ENCODE data around the gene CADM1. TPM values are rescaled to one million over a fixed set of nuclear protein-coding genes. Genes with fewer than 3 reads are reported as not detected.

CADM1 gene
- total RNA-seq, 1 donor = 0.45 TPM

DNA sequence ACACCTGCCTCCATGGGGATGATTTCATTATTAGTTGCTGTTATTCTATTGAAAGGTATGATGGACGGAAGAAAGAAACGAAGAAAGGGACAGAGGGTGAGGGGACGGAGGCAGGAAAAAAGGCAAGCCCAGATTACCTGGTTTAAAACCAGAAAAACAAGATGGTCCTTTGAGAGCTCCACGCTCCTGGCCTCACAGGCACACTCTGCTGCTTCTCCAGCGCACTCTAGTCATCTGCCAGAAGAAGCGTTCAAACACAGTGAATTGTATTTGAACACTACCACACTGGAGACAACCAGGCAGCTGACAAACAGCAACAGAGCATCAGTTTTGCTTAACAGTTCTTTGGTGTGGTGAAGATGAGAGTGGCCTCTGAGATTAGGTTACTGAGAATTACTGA is 216.9 kb downstream of the CADM1 start:
- no peak overlapping the region for H3K4me3 ChIP-seq (ENCODE audit: low read depth, low read length)
- DNase-seq (ENCODE audit: low read depth) = no peak
- TF ChIP-seq, protein P1, sequence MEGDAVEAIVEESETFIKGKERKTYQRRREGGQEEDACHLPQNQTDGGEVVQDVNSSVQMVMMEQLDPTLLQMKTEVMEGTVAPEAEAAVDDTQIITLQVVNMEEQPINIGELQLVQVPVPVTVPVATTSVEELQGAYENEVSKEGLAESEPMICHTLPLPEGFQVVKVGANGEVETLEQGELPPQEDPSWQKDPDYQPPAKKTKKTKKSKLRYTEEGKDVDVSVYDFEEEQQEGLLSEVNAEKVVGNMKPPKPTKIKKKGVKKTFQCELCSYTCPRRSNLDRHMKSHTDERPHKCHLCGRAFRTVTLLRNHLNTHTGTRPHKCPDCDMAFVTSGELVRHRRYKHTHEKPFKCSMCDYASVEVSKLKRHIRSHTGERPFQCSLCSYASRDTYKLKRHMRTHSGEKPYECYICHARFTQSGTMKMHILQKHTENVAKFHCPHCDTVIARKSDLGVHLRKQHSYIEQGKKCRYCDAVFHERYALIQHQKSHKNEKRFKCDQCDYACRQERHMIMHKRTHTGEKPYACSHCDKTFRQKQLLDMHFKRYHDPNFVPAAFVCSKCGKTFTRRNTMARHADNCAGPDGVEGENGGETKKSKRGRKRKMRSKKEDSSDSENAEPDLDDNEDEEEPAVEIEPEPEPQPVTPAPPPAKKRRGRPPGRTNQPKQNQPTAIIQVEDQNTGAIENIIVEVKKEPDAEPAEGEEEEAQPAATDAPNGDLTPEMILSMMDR (IDR thresholded peaks at IDR 0.05; ENCODE audit: insufficient read depth, low read length) = no peak

DNA sequence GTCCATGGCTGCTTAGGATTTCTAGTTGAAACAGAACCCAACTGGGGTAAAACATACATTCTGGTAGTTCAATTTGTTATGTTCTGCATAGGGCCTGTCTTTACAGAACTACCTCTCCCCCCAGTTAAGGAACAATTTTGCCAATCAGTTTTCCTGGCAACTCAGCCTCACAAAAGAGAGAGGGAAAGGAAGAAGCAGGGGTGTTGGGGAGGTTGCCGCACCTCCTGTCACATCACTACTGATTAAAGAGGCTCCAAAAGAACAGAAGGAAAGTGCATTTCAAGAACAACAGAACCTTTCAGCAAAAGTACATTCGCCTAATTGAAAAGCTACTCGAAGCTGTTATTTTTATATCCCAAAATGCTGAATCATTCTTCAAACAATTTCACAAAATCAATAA is 217.6 kb downstream of the CADM1 start:
- DNase-seq (ENCODE audit: low read depth) = no peak
- H3K4me3 ChIP-seq (ENCODE audit: low read depth, low read length) = no peak overlapping the region
- TF ChIP-seq, protein P1 (IDR thresholded peaks at IDR 0.05; ENCODE audit: insufficient read depth, low read length) = no peak

DNA sequence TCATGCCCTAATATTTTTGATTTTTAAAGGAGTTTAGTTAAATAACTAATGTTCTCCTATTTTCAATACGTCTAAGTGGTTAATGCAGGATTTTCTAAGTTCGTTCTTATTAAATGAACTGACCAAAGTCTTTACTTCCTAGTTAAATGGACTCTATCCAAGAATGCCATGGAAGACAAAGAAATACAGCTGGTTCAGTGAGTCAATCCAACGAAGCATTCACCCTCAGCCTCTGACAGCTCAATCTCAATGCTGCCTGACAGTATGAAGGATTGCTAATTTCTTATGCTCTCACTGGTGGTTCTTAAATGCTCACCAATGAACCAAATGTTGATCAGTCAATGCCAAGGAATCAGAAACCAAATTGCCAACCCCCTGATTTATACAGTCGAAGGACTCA is 219.4 kb downstream of the CADM1 start:
- DNase-seq (ENCODE audit: low read depth) = no peak
- TF ChIP-seq, protein P1 (IDR thresholded peaks at IDR 0.05; ENCODE audit: insufficient read depth, low read length) = no peak
- H3K4me3 ChIP-seq (ENCODE audit: low read depth, low read length) = no peak overlapping the region

DNA sequence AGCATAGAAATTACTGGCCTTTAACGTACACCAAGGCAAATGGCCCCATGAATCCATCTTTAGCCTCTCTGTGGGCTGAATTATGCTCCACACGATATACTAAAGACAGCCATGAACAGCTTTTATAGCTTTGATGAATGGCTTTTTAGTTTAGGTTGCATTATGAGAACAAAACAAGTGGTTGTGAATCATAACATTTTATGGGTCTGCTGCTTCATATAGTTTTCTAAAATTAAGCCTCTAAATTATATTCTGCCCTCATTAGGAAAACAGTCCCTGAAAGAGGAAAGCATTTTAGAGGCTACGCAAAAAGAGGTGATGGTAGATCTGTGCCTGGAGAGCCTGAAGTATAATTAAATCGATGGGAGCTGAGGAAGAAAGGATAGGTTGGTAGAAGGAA is 221.3 kb downstream of the CADM1 start:
- no peak for DNase-seq (ENCODE audit: low read depth)
- H3K4me3 ChIP-seq (ENCODE audit: low read depth, low read length) = no peak overlapping the region
- TF ChIP-seq, protein P1 (IDR thresholded peaks at IDR 0.05; ENCODE audit: insufficient read depth, low read length) = no peak

DNA sequence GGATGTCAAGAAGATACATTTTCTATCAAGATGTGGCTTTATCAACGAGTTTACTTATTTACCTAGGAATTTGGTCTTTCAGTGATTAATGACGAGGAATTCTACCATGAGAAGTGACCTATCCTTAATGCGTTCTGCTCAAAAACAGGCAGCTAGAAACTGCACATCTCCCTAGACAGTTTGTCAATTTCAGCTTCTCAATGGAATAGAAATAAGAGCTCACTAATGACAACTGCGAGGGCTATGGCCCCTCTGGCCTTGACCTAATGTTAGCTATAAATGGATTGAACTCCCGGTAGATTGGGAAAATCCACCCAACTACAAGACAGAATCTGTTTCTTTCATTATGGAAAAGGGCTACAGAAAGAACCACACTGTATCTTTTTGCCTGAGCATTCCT is 223.4 kb downstream of the CADM1 start:
- H3K4me3 ChIP-seq (ENCODE audit: low read depth, low read length) = no peak overlapping the region
- TF ChIP-seq, protein P1 (IDR thresholded peaks at IDR 0.05; ENCODE audit: insufficient read depth, low read length) = no peak
- DNase-seq (ENCODE audit: low read depth) = no peak

DNA sequence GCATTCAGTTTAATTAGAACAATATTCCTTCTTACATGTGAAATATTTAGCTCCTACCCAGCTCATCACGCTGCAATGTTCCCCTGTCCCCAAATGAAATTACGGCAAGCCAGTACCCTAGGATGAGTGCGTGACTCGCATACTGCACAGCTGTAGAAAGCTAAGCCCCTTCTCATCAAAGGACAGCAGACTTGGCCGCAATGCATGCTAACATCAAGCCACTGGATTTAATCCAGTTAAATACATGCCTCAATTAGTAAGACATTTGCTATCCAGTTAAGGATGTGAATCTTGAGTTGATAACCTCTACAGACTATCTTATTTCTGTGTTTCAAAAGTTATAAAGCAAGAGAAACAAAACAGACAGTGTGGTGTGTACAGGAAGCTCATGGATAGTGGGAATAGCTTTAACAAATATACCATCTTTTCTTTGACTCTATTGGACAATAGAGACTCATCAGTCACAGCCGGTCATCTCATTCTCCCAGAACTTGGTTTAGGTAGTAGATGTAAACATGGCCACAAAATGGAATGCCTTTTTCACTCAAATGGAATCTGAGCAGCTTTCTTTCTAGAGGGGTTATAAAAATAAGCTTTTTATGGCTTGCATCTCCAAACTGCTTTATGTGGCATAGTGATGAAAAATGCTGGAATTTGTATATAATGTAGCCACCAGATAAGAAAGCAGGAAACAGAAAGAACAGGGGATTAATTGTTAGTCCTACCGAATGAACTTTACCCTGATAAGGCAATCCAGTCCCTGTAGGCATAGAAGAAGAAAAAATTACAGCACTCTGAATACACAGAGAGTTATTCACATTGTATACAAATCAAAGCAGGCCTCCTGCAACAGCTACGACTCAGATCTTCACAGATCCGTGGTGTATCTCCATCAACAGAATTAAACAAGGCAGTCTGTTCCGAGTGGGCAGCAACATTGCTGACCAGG is 224.1 kb downstream of the CADM1 start:
- H3K4me3 ChIP-seq (ENCODE audit: low read depth, low read length) = no peak overlapping the region
- no peak for DNase-seq (ENCODE audit: low read depth)
- TF ChIP-seq, protein P1 (IDR thresholded peaks at IDR 0.05; ENCODE audit: insufficient read depth, low read length) = no peak

All from fibroblast of the aortic adventitia (primary cell).